ENCODE measurements around the gene AMER3. TPM values are rescaled to one million over a fixed set of nuclear protein-coding genes. Genes with fewer than 3 reads are reported as not detected.

Gene AMER3
- total RNA-seq, 2 experiments from 2014 or later, result not detected

DNA sequence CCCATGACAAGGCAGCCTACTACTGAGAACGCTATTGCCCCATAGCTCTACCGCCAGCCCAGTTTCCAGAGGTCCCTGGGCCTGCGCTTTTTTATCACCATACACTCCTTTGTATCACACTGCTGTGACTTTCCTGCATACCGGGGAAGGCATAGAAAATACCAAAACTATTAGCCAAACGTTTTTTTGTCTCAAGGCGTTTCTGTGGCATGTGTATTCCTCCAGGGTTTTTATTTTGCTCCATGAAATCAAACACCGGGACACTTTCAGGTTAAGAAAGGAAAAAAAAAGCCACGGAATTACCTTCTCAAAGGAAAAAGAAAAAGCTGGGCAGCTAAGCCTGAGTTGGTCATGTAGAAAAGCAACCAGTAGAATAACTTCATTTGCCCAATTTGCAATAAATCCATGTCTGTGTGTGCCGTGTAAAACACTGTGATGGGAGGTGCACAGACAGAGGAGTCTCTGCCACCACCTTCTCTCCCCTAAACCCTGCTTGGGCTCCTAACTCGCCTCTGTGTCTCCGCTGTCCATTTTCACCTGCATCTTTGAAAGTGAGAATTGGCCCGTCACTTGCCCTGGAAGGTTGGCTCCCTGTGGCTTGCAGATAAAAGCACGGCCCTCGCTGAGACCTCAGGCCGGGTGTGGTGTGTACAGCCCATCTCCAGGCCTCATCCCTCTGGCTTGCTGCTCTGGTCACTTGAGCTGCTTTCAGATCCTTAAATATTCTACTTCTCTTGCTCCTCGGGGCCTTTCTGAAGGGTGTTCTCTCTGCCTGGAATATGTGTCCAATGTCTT lies 1.7 kb downstream of the AMER3 start:
- ChIA-PET CTCF (no interaction called here), POLR2A (no interaction called here)
- peak overlapping the region; percentile 34 for H3K4me3 Mint-ChIP-seq
- intact Hi-C loops (cut with DNase I, micrococcal nuclease), result no loop called here
- H3K27ac ChIP-seq (ENCODE audit: low read depth in 1 of 2, low read length in 2 of 2), result no peak overlapping the region
- TF ChIP-seq, protein P1, sequence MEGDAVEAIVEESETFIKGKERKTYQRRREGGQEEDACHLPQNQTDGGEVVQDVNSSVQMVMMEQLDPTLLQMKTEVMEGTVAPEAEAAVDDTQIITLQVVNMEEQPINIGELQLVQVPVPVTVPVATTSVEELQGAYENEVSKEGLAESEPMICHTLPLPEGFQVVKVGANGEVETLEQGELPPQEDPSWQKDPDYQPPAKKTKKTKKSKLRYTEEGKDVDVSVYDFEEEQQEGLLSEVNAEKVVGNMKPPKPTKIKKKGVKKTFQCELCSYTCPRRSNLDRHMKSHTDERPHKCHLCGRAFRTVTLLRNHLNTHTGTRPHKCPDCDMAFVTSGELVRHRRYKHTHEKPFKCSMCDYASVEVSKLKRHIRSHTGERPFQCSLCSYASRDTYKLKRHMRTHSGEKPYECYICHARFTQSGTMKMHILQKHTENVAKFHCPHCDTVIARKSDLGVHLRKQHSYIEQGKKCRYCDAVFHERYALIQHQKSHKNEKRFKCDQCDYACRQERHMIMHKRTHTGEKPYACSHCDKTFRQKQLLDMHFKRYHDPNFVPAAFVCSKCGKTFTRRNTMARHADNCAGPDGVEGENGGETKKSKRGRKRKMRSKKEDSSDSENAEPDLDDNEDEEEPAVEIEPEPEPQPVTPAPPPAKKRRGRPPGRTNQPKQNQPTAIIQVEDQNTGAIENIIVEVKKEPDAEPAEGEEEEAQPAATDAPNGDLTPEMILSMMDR (IDR thresholded peaks at IDR 0.05), result no peak
- peaks cover 9% of the 10 kb centered on the region for H3K4me1 ChIP-seq (ENCODE audit: insufficient read depth, low read length)
- no peaks in the 10 kb centered on the region for H3K4me1 Mint-ChIP-seq (ENCODE audit: low read depth)
- H3K4me3 ChIP-seq (ENCODE audit: low read length), result no peak overlapping the region
- peaks cover 0 to 10% of the 10 kb centered on the region in 2 experiments for H3K9me3 ChIP-seq (ENCODE audit: control insufficient read depth in 1 of 2, insufficient read depth in 1 of 2, low read length in 2 of 2)
- no peaks in the 10 kb centered on the region for H3K9me3 Mint-ChIP-seq
- ATAC-seq (ENCODE audit: poor library complexity) (no peak), DNase-seq (no peak)
- no peaks in the 10 kb centered on the region for H3K36me3 ChIP-seq (ENCODE audit: insufficient read depth, low read length)
- H3K27ac Mint-ChIP-seq, result no peak overlapping the region
- H3K27me3 Mint-ChIP-seq, result peaks cover 74% of the 10 kb centered on the region
- H3K27me3 ChIP-seq (ENCODE audit: control insufficient read depth in 1 of 2, insufficient read depth in 2 of 2, low read length in 2 of 2), result peaks cover 32 to 38% of the 10 kb centered on the region in 2 experiments
- H3K36me3 Mint-ChIP-seq (ENCODE audit: low read depth), result no peaks in the 10 kb centered on the region

GRCh38 chr2:130759906-130760753 lies 4.8 kb downstream of the AMER3 start:
- no peaks in the 10 kb centered on the region for H3K4me1 Mint-ChIP-seq (ENCODE audit: low read depth)
- POLR2A ChIA-PET, result no interaction called here
- ATAC-seq (ENCODE audit: poor library complexity), result no peak
- H3K27ac Mint-ChIP-seq, result no peak overlapping the region
- Histone ChIP-seq H3K36me3 (ENCODE audit: insufficient read depth, low read length) (no peaks in the 10 kb centered on the region), H3K4me1 (ENCODE audit: insufficient read depth, low read length) (peaks cover 9% of the 10 kb centered on the region), H3K27ac (ENCODE audit: low read depth in 1 of 2, low read length in 2 of 2) (no peak overlapping the region), H3K9me3 (ENCODE audit: control insufficient read depth in 1 of 2, insufficient read depth in 1 of 2, low read length in 2 of 2) (peaks cover 0 to 10% of the 10 kb centered on the region in 2 experiments), H3K27me3 (ENCODE audit: control insufficient read depth in 1 of 2, insufficient read depth in 2 of 2, low read length in 2 of 2) (peaks cover 28 to 32% of the 10 kb centered on the region in 2 experiments), H3K4me3 (ENCODE audit: low read length) (no peak overlapping the region)
- peaks cover 52% of the 10 kb centered on the region for H3K27me3 Mint-ChIP-seq
- intact Hi-C loops (cut with DNase I, micrococcal nuclease), result no loop called here
- no peak overlapping the region for H3K4me3 Mint-ChIP-seq
- CTCF ChIA-PET, result no interaction called here
- H3K9me3 Mint-ChIP-seq, result no peaks in the 10 kb centered on the region
- DNase-seq, result no peak
- no peaks in the 10 kb centered on the region for H3K36me3 Mint-ChIP-seq (ENCODE audit: low read depth)
- TF ChIP-seq, protein P1 (IDR thresholded peaks at IDR 0.05), result no peak

DNA sequence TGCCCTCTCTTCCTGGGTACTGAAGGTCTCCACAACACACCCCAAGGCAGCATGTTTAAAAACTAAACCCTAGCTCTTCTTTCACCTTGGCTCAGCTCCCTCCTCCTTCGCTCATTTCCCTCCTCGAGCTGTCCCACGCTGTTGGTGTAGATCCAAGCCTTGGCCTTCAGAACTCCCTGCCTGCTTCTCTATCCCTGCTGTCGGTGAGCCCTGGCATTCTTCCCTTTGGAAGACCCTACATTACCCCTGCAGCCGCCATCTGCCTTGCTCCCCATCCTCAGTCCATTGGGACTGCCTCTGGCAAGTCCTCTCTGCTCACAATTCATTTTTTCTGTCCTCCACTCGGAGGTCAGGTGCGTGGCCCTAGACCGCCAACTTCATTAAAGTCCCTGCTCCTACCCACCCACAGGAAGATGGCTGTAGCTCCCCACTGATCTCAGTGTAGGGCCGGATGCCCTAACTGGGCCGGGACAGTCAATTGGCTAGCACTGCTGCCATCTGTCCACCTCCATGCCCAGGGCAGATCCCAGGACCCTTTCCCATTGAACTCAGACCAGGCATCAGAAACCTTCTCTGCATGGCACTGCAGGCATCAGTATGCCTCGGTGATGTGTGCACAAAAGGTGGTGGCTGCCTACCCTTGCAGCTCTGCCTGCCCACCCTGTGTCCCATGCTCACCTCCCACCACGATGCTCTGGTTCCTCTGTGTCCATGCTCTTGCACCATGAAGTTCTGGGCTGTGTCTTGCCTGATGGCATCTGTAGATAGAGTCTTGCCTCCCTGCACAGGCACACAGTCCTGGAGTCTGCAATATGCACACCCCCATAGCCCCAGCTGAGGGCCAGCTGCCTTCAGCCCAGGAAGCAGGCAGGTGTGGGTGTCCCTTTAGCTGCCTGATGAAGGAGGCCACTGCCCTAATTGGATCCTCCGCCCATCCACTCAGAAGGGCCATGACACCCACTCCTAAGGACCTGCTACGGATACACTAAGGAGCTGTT lies 5.7 kb downstream of the AMER3 start:
- H3K27ac Mint-ChIP-seq, result no peak overlapping the region
- H3K4me3 Mint-ChIP-seq, result no peak overlapping the region
- H3K36me3 Mint-ChIP-seq (ENCODE audit: low read depth), result no peaks in the 10 kb centered on the region
- H3K4me1 ChIP-seq (ENCODE audit: insufficient read depth, low read length), result peaks cover 5% of the 10 kb centered on the region
- H3K4me3 ChIP-seq (ENCODE audit: low read length), result no peak overlapping the region
- intact Hi-C loops (cut with DNase I, micrococcal nuclease), result no loop called here
- no peaks in the 10 kb centered on the region for H3K9me3 Mint-ChIP-seq
- CTCF ChIA-PET, result interaction anchor here (0.6 kb wide), 1 partner anchor 36 kb away, joined by 3 read pairs; no protein-coding TSS in a partner anchor
- H3K27me3 Mint-ChIP-seq, result peaks cover 46% of the 10 kb centered on the region
- TF ChIP-seq, protein P1 (IDR thresholded peaks at IDR 0.05), result no peak
- no peak overlapping the region for H3K27ac ChIP-seq (ENCODE audit: low read depth in 1 of 2, low read length in 2 of 2)
- peaks cover 0 to 6% of the 10 kb centered on the region in 2 experiments for H3K9me3 ChIP-seq (ENCODE audit: control insufficient read depth in 1 of 2, insufficient read depth in 1 of 2, low read length in 2 of 2)
- DNase-seq (no peak), ATAC-seq (ENCODE audit: poor library complexity) (no peak)
- no peaks in the 10 kb centered on the region for H3K36me3 ChIP-seq (ENCODE audit: insufficient read depth, low read length)
- POLR2A ChIA-PET, result no interaction called here
- no peaks in the 10 kb centered on the region for H3K4me1 Mint-ChIP-seq (ENCODE audit: low read depth)
- H3K27me3 ChIP-seq (ENCODE audit: control insufficient read depth in 1 of 2, insufficient read depth in 2 of 2, low read length in 2 of 2), result peaks cover 23 to 26% of the 10 kb centered on the region in 2 experiments

Data from CD4-positive, alpha-beta T cell (primary cell).